Measurements from ENCODE around the gene CBFA2T2. TPM values are rescaled to one million over a fixed set of nuclear protein-coding genes. Genes with fewer than 3 reads are reported as not detected.
"Not testable (repeated sequence)": the region's sequence is repeated elsewhere in the genome, so short reads cannot be mapped to it uniquely, and the experiment has no call there.

Gene CBFA2T2
- total RNA-seq, 1 donor from 2014 or later, result 15.7 TPM

- Histone ChIP-seq H3K4me1 (no peaks in the 10 kb centered on the region), H3K27me3 (no peaks in the 10 kb centered on the region), H3K9me3 (no peaks in the 10 kb centered on the region), H3K4me3 (no peak overlapping the region), H3K27ac (no peak overlapping the region), H3K36me3 (peaks cover 63% of the 10 kb centered on the region)
- no peak for DNase-seq
- no peak for ATAC-seq
- TF ChIP-seq CTCF (IDR thresholded peaks at IDR 0.05), result no peak
- intact Hi-C loops (cut with DNase I), result no loop called here
Observed at GRCh38 chr20:33636776-33637175, 146.9 kb downstream of the CBFA2T2 start.

- Histone ChIP-seq H3K4me1 (no peaks in the 10 kb centered on the region), H3K27me3 (no peaks in the 10 kb centered on the region), H3K27ac (no peak overlapping the region), H3K4me3 (no peak overlapping the region), H3K36me3 (peaks cover 83% of the 10 kb centered on the region), H3K9me3 (no peaks in the 10 kb centered on the region)
- no peak for ATAC-seq
- DNase-seq, result no peak
- TF ChIP-seq CTCF (IDR thresholded peaks at IDR 0.05), result no peak
- intact Hi-C loops (cut with DNase I), result no loop called here
Observed at GRCh38 chr20:33640287-33640686, 150.4 kb downstream of the CBFA2T2 start.

GRCh38 chr20:33644313-33645071, 154.6 kb downstream of the CBFA2T2 start:
- intact Hi-C loops (cut with DNase I), result no loop called here
- peaks cover 56% of the 10 kb centered on the region for H3K36me3 ChIP-seq
- DNase-seq, result no peak

GRCh38 chr20:33645072-33645358, 155.1 kb downstream of the CBFA2T2 start:
- intact Hi-C loops (cut with DNase I), result no loop called here
- H3K9me3 ChIP-seq, result no peaks in the 10 kb centered on the region
- H3K36me3 ChIP-seq, result peaks cover 51% of the 10 kb centered on the region
- H3K27me3 ChIP-seq, result no peaks in the 10 kb centered on the region
- DNase-seq, result no peak
- no peak overlapping the region for H3K27ac ChIP-seq
- H3K4me3 ChIP-seq, result no peak overlapping the region
- H3K4me1 ChIP-seq, result peaks cover 10% of the 10 kb centered on the region
- ATAC-seq, result no peak
- TF ChIP-seq CTCF (IDR thresholded peaks at IDR 0.05), result no peak

More at GRCh38 chr20:33644313-33645071, 154.6 kb downstream of the CBFA2T2 start:
- Histone ChIP-seq H3K27me3 (no peaks in the 10 kb centered on the region), H3K4me3 (no peak overlapping the region), H3K4me1 (peaks cover 10% of the 10 kb centered on the region), H3K9me3 (no peaks in the 10 kb centered on the region), H3K27ac (no peak overlapping the region)
- no peak for ATAC-seq
- TF ChIP-seq CTCF (IDR thresholded peaks at IDR 0.05), result no peak

GRCh38 chr20:33645396-33645795, 155.5 kb downstream of the CBFA2T2 start:
- DNase-seq (no peak), ATAC-seq (no peak)
- intact Hi-C loops (cut with DNase I), result no loop called here
- Histone ChIP-seq H3K9me3 (no peaks in the 10 kb centered on the region), H3K4me1 (peaks cover 10% of the 10 kb centered on the region), H3K4me3 (no peak overlapping the region), H3K36me3 (peaks cover 47% of the 10 kb centered on the region), H3K27ac (no peak overlapping the region), H3K27me3 (no peaks in the 10 kb centered on the region)
- TF ChIP-seq CTCF (IDR thresholded peaks at IDR 0.05), result no peak

GRCh38 chr20:33646191-33646590, 156.3 kb downstream of the CBFA2T2 start:
- DNase-seq (peak; percentile 11), ATAC-seq (no peak)
- peaks cover 10% of the 10 kb centered on the region for H3K4me1 ChIP-seq
- H3K27me3 ChIP-seq, result no peaks in the 10 kb centered on the region
- no peaks in the 10 kb centered on the region for H3K9me3 ChIP-seq
- intact Hi-C loops (cut with DNase I), result no loop called here
- no peak for TF ChIP-seq CTCF (IDR thresholded peaks at IDR 0.05)
- no peak overlapping the region for H3K27ac ChIP-seq
- H3K36me3 ChIP-seq, result peaks cover 39% of the 10 kb centered on the region
- H3K4me3 ChIP-seq, result no peak overlapping the region

- H3K4me3 ChIP-seq; intact Hi-C loops (cut with DNase I); ATAC-seq; H3K9me3 ChIP-seq; H3K27me3 ChIP-seq: not testable (repeated sequence)
- Histone ChIP-seq H3K4me1 (peaks cover 10% of the 10 kb centered on the region), H3K27ac (peak overlapping the region; percentile 3), H3K36me3 (peaks cover 33% of the 10 kb centered on the region)
- peak; percentile 13 for DNase-seq
Observed at GRCh38 chr20:33646959-33647602, 157.2 kb downstream of the CBFA2T2 start.

Measured in upper lobe of right lung (tissue), 1 donor.